OCI-LY3 (cell line): ENCODE results near the gene ADAMTS7.
A peak's percentile ranks its signal among the peaks of the same experiment; 100 is the strongest.
"Not testable (repeated sequence)": the region's sequence is repeated elsewhere in the genome, so short reads cannot be mapped to it uniquely, and the experiment has no call there.

Experiments used
- H2AFZ ChIP-seq: fragments of 200-600, 300-600 bp; shearing (Covaris generic); 2 replicates; pipeline ENCODE4 v1.6.0; 2014; ENCODE audit warnings: antibody characterized with exemption, low read depth, low read length
- H3K27ac ChIP-seq: fragments of 200-600, 300-600 bp; sonication (generic); 2 replicates; pipeline ENCODE4 v1.5.1; 2014; ENCODE audit warnings: mild to moderate bottlenecking, low read length, moderate library complexity, mixed read lengths
- H3K27me3 ChIP-seq: fragments of 200-600, 300-600 bp; sonication (generic); 2 replicates; pipeline ENCODE4 v1.6.1; 2014; ENCODE audit warnings: low read depth, low read length, mixed read lengths
- H3K36me3 ChIP-seq: fragments of 200-600, 300-600 bp; sonication (generic); replicated peaks from 2 replicates; pipeline ENCODE3; 2014; ENCODE audit warnings: low read depth, low read length, mixed read lengths
- H3K4me1 ChIP-seq: fragments of 300-600, 200-600 bp; sonication (generic); 2 replicates; pipeline ENCODE4 v1.6.1; 2014; ENCODE audit warnings: low read length, mixed read lengths
- H3K4me2 ChIP-seq: fragments of 200-600, 300-600 bp; sonication (generic); 2 replicates; pipeline ENCODE4 v1.6.1; 2014; ENCODE audit warnings: low read length, mixed read lengths
- H3K4me3 ChIP-seq: fragments of 300-600, 200-600 bp; sonication (generic); 2 replicates; pipeline ENCODE4 v1.5.1; 2014; ENCODE audit warnings: antibody characterized with exemption, mild to moderate bottlenecking, low read length, moderate library complexity
- H3K79me2 ChIP-seq: fragments of 300-600, 200-600 bp; shearing (Covaris generic); 2 replicates; pipeline ENCODE4 v1.6.1; 2014; ENCODE audit warnings: mild to moderate bottlenecking, low read length, mixed read lengths
- H3K9ac ChIP-seq: fragments of 300-600, 200-600 bp; shearing (Covaris generic); 2 replicates; pipeline ENCODE4 v1.6.0; 2014; ENCODE audit warnings: mild to moderate bottlenecking, low read length, moderate library complexity
- H3K9me3 ChIP-seq: fragments of 200-600, 300-600 bp; shearing (Covaris generic); 2 replicates; pipeline ENCODE4 v1.6.1; 2014; ENCODE audit warnings: low read length, mixed read lengths; ENCODE audit not compliant: insufficient read depth
- H4K20me1 ChIP-seq: fragments of 200-600, 300-600 bp; sonication (generic); 2 replicates; pipeline ENCODE4 v1.6.1; 2016; ENCODE audit warnings: low read length, mixed read lengths; ENCODE audit not compliant: insufficient read depth
- CTCF ChIP-seq: fragments of 200-600, 300-600 bp; sonication (generic); IDR thresholded peaks from 2 replicates; pipeline ENCODE4 v1.5.1; 2014; ENCODE audit warnings: antibody characterized with exemption, low read length, low read depth
- EZH2phosphoT487 ChIP-seq: fragments of 200-600 bp; shearing (Covaris generic); IDR thresholded peaks from 2 replicates; pipeline ENCODE4 v1.6.1; 2018; ENCODE audit warnings: antibody characterized with exemption, mixed run types, low read depth

Gene ADAMTS7

DNA sequence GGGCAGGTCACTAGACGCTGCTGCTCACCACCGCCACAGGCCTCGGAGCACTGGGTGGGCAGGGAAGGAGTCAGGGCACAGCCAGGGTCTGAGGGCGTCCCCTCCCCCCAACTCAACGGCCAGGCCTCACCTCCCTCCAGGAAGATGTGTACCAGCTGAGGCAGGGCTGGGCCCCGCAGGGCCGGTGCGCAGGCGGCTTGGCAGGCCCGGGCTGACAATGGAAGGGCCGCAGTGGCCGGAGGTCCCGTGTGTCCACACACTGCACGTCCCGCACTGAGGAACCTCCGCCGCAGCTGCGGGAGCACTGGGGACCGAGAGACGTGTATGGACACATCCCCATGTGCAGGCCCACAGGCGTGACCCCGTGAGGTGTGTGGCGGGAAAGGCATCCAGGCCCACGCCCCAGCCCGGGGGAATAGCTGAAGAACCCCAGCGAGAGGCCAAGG, 47.4 kb downstream of the ADAMTS7 start:
- H3K9ac ChIP-seq, result no peak overlapping the region
- TF ChIP-seq EZH2phosphoT487 (no peak), CTCF (no peak)
- H3K4me3 ChIP-seq, result no peak overlapping the region
- H3K36me3 ChIP-seq, result no peaks in the 10 kb centered on the region
- no peak overlapping the region for H3K27ac ChIP-seq
- peaks cover 28% of the 10 kb centered on the region for H3K4me1 ChIP-seq
- H3K27me3 ChIP-seq, result no peaks in the 10 kb centered on the region
- H3K4me2 ChIP-seq, result no peak overlapping the region
- no peaks in the 10 kb centered on the region for H4K20me1 ChIP-seq
- no peak overlapping the region for H2AFZ ChIP-seq
- no peaks in the 10 kb centered on the region for H3K79me2 ChIP-seq
- no peaks in the 10 kb centered on the region for H3K9me3 ChIP-seq

DNA sequence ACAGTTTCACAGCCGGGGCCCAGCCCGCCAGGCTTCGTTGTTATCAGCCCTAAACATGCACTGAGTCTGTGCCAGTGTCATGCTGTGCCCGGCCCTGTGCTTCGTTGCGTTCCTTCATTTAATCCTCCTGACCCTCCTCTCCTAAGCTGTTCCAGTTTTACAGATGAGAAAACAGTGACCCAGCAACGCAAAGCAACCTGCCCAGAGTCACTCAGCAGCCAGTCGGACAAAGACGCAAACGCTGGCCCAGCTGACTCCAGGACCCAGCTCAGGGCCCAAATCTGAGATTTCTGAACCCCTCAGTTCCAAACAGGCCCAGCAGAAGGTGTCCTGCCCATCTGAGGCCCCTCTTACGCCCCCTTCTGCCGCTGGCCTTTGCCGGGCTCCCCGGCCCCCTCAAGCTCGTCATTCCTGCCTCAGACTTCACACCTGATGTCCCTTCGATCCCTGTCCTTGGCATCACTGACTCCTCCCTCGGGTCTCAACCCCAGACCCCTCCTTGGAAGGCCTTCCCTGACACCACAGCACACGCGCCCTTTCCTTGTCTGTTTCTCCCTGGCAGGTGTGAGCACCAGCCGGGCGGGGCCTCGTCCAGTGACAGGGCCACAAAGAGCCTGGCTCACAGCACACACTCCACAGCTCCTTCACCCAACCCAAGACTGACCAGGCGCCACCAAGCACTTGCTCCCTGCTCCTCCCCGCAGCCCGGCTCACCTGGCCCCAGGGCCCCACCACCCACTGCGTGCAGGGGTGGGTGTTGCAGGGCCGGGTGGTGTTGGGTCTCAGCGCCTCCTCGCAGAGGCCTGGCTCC, 48.1 kb downstream of the ADAMTS7 start:
- Histone ChIP-seq H3K4me2 (no peak overlapping the region), H4K20me1 (no peaks in the 10 kb centered on the region), H3K4me3 (no peak overlapping the region), H3K27me3 (no peaks in the 10 kb centered on the region), H3K27ac (no peak overlapping the region), H3K9me3 (no peaks in the 10 kb centered on the region), H3K9ac (no peak overlapping the region), H2AFZ (no peak overlapping the region), H3K4me1 (peaks cover 34% of the 10 kb centered on the region), H3K79me2 (no peaks in the 10 kb centered on the region), H3K36me3 (no peaks in the 10 kb centered on the region)
- no peak for TF ChIP-seq CTCF
- TF ChIP-seq EZH2phosphoT487, result no peak

GRCh38 chr15:78762386-78762961, 48.8 kb downstream of the ADAMTS7 start:
- not testable (repeated sequence) for H3K79me2 ChIP-seq, H3K4me3 ChIP-seq, H2AFZ ChIP-seq, H3K9ac ChIP-seq, H3K9me3 ChIP-seq, H3K36me3 ChIP-seq, H4K20me1 ChIP-seq, H3K4me2 ChIP-seq, H3K27me3 ChIP-seq, H3K27ac ChIP-seq
- peaks cover 42% of the 10 kb centered on the region for H3K4me1 ChIP-seq

DNA sequence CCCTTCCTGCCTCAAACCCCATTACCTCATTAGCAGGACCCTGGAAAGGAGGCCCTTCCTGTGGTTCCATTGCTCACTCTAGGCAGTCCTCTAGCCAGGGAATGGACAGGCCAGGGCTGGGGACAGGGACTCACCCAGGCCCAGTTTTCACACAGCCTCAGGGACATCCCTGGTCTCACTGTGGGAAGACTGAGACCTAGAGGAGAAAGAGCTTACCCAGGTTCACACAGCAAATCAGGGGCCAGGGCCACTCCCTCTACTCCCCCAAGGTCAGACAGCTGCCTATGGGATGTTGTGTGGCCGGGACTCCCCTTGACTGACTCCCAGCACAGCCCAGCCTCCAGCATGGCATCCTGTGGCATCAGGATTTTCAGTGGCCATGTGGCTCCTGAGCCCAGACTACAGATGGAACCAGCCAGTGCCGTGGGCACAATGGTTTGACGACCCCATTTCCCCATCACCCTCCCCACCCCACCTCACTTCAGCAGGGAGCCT, 49.3 kb downstream of the ADAMTS7 start:
- Histone ChIP-seq H3K79me2 (no peaks in the 10 kb centered on the region), H4K20me1 (no peaks in the 10 kb centered on the region), H3K27ac (no peak overlapping the region), H3K4me2 (peak overlapping the region; percentile 19; the same call in 1 of the 2 replicates), H3K36me3 (no peaks in the 10 kb centered on the region), H3K9ac (no peak overlapping the region; the same call in 1 of the 2 replicates), H3K27me3 (no peaks in the 10 kb centered on the region), H2AFZ (peak overlapping the region; percentile 63; the same call in 1 of the 2 replicates), H3K4me3 (no peak overlapping the region), H3K9me3 (no peaks in the 10 kb centered on the region), H3K4me1 (peaks cover 47% of the 10 kb centered on the region)
- TF ChIP-seq EZH2phosphoT487, result no peak
- no peak for TF ChIP-seq CTCF

GRCh38 chr15:78761475-78761874, 49.8 kb downstream of the ADAMTS7 start:
- not testable (repeated sequence) for H3K9ac ChIP-seq, H3K4me3 ChIP-seq, H3K36me3 ChIP-seq, H3K79me2 ChIP-seq, H3K9me3 ChIP-seq, H3K27me3 ChIP-seq, H4K20me1 ChIP-seq, H3K27ac ChIP-seq
- Histone ChIP-seq H3K4me1 (peaks cover 51% of the 10 kb centered on the region), H2AFZ (peak overlapping the region; percentile 63; the same call in 1 of the 2 replicates), H3K4me2 (peak overlapping the region; percentile 19; the same call in 1 of the 2 replicates)
